Limb (tissue), 2 donors: ENCODE results near the gene PRDM16.

Experiments used
- DNase-seq, 2 donors: peaks; one replicate each; pipeline ENCODE4 v3.0.0-alpha.2; 2016; ENCODE audit errors: extremely low spot score in 2 of 2

Gene PRDM16

DNA sequence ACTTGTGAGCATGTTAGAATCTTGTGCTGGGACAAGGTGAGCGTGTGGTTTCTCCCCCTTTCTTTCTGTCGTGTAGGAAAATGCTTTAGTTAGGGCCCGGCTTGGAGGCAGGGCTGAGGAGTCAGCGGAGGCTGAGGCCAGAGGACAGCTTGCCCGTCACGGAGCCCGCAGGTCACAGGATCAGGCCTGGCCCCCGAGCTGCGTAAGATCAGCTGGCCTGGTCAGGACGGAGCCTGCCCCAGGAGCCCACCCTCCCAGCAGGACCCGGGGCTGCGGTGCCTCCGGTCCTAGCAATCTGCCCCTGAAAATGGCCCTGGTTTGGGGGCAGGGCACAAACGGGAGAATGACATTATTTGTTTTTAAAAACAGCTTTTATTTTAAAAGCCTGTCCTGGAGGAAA is 52.0 kb downstream of the PRDM16 start:
- no peak for DNase-seq

DNA sequence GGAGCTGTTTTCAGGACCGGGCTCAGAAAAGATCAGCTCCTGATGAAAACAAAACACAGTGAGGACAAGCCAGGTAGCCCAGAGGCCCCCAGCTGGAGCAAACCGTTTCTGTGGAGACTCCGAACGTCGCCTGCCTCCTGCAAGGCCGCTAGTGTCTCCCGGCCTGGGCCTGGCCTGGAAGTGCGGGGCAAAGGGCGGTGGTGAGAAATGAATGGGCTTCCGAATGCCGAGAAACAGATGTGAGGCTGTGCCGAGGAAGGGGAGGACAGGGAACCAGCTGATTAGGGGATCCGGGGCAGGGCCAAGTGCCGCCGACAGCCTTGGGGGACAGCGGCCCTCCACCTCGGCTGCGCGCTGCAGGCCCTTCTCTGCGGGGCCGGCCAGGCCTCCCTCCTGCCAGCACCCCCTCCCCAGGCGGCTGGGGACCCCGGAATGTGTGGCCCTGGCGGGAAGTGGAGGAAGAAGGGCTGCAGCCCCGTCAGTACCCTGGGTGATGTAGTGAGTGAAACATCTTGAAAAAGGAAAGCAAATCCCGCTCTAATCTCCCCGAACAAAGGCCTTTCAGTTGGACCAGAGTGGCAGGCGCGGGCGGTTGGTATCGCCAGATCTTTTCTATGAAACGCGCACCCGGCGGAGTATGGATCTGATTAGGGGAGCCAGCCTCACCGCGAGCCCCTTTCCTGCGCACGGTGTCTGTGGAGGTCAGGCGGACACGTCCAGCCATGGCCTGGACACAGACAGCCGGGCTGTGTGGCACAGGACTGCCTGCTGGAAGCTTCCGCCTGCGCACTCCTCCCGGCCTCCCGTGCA is 52.6 kb downstream of the PRDM16 start:
- no peak for DNase-seq

- no peak for DNase-seq
These were observed 53.3 kb downstream of the PRDM16 start for GRCh38 chr1:3122311-3122710.

DNA sequence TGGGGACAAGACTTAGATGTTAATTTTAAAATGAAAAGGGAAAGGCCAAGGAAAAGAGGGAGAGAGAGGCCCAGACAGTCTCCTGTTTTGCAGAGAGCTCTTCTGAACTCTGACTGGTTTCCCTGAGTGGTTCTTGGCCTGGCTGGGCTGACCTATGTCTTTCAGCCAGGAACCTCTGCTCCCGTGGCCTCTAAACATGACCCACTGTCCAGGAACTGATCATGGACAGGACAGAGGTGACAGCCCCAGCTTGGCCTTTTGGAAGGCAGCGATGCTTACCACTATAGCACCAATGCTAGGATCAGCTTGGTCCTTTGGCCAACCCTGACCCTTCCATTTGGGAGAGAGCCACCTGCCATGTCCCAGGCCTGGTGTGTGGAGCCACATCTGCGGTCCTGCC is 55.2 kb downstream of the PRDM16 start:
- no peak for DNase-seq

- no peak for DNase-seq
These were observed 56.1 kb downstream of the PRDM16 start for GRCh38 chr1:3125078-3125477.

DNA sequence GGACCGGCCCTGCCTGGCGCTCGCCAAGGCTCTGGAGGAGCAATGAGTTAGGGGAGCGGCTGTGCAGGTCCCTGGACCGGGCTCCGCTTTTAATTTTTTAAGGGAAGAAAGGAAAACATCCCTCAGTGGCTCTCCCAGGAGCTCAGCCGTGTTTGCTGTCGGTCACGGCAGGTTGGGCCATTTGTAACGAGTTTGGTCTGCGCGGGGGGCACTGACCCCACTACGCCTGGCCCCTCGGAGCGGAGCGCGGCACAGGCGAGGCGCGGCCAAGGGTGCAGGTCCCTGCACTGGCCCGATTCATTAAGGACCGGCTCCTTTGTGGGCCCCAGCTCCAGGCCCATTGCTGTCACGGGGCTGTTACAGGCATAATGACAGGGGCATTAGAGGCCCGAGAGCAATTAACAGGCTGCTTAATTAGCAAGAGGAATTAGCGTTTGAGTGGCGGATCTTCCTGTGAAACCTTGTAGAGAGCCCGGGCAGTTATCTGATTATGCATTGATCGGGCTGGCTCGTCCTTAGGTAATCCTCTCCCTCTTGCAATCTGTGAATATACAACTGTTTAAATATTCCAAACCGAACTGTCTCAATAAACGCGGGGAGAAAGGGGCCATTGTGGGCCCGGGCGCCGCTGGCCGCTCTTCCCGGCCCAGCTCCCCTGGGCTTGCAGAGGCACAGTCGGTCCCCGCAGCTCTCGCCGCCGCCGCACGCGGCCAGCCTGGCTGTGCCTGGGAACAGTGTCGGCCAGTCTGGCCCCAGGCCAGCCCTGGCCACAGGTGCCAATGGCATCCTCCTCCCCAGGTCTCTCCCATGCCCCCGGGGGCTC is 56.8 kb downstream of the PRDM16 start:
- DNase-seq = no peak

DNA sequence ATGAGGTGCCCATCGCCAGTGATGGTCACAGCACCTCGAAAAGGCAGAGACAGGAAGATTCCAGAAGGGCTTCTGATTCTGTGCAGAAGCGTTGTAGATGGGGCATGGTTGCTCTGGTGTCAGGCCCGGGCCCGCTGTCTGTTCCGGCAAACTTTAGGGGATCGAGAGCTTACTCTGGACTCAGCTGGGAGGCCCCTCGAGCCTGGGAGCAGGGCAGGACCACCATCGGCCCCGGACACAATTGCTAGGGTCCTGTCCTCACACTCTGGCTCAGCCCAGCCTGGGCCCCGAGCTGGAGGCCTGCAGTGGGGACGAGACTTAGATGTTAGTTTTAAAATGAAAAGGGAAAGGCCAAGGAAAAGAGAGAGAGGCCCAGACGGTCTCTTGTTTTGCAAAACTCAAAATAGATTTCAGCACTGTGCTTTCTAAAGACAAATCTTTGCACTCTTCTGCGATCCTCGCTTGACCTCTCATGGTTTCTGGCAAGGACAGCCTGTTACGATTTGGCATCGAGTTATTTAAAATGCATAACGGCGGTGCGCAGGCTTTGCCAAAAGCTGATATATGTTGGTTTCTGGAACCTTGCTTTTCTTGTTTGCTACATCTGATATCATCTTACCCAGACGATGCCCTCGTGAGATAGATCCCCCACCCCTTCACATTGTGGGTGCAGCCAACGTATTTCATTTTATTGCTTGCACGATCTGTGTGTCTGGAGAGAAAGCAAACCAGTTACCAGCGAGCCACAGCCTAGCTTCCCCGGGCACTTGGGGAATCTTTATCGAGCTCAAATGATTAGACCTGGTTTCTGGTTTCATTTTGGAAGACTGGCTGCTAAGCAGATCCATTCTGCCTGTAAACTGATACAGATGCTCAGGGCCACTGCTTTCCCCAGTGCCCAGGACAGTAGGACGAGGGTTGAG is 58.0 kb downstream of the PRDM16 start:
- DNase-seq = peak in 1 of 2 donors; percentile 33

- no peak for DNase-seq
These were observed 58.7 kb downstream of the PRDM16 start for GRCh38 chr1:3127738-3128137.

DNA sequence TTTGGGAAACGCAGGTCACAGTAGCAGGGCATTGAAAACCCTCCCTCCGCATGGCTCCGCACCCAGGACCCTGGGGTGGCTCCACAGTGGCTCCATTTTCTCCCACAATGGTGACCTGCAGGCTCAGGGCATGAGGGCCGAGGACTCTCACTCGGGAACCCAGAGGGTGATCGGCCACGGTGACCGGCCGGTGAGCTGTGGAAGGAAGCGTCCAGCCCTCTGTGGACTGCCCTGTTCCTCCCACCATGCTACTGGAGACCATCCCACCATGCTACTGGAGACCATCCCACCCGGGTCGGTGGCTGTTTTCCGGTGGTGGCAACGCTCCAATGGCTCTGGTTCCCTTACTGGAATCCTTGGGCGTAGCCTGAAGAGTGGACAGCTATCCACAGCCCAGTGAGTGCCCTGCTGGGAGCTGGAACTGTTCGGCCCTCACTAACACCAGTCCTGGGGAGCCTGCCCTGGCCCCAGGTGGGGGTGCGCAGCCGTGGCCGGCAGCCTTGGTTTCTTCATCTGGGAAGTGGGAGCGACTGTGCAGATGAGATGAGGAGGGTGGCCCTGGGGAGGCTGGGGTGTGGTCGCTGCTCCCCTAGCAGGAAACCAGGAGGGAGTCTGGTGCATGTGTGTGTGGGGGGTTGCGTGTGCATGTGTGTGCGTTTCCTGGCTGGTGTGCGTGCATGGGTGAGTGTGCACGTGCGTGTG is 59.6 kb downstream of the PRDM16 start:
- DNase-seq = no peak

- DNase-seq = no peak
These were observed 60.1 kb downstream of the PRDM16 start for GRCh38 chr1:3129133-3129490.

GRCh38 chr1:3130268-3130667 is 61.3 kb downstream of the PRDM16 start:
- DNase-seq = no peak

DNA sequence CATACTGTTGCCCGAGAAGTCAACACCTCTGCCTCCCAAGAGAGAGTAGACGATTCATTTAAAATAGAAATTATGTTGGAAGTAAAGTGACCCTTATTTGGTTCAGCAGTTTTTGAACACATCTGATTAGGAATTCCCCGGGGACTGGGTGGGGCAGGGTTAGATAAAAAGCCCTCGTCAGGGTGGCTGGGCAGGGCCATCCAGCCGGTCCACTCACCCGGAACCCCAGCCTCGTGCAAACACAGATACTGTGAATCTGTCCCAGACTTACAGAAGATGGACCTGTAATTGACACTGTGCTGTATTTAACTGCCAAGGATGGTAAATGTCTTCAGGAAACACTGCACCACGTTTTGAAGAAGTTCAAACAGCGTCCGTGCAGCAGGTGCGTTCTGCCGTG is 63.7 kb downstream of the PRDM16 start:
- DNase-seq = no peak

DNA sequence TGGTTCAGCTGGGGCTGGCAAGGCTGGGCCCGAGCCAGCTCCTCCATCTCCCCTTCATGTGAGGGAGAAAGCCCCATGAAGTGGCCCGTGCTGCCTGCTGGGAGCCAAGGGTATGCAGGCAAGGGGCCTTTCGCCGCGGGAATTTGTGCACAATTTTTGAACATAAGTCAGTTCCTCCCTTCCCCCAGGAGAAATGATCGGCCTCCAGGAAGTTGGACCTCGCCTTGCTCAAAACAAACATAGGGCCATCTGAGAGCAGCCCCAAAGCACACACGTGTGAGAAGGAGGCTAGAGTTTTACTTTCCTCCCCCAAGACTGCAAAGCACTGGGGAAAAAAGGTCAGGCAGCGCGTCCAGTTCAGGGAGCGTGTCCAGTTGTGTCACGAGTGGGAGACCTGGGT is 64.7 kb downstream of the PRDM16 start:
- DNase-seq = no peak

- DNase-seq = no peak
These were observed 65.5 kb downstream of the PRDM16 start for GRCh38 chr1:3134381-3135072.

- DNase-seq = no peak
These were observed 66.2 kb downstream of the PRDM16 start for GRCh38 chr1:3135073-3135702.

DNA sequence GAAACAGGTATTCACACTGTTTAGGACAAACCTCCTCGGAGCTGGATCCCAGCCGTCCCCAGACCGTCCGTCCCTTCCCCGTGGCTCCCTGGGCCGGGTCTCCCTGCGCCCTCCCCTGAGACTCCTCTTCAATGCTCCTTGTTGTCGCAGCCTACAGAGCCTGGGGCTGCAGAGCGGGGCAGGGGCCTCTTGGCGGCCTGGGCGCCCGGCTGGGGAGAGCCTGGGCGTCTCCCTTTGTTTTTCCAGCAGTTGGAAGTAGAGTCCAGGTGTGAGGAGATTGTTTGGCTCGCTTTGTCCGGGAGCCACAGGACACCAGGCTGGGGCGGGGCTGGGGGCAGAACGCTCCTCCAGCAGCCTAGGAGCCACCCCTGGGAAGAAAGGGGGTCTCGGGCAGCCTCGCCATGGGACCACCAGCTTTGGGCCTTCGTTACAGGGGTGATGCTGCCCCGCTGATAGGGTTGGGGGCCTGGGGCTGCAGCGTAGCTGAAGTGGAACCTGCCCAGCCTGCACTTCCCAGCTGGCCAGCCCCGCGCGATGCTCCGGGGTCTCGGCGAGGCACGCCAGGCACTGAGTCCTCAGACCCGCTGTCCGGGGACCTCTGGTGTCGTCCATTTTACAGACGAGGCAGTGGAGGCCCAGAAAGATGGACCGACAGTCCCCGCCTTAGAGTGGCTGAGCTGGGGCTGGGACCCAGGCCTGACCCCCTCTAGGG is 66.9 kb downstream of the PRDM16 start:
- DNase-seq = no peak

GRCh38 chr1:3136532-3136931 is 67.5 kb downstream of the PRDM16 start:
- DNase-seq = no peak

DNA sequence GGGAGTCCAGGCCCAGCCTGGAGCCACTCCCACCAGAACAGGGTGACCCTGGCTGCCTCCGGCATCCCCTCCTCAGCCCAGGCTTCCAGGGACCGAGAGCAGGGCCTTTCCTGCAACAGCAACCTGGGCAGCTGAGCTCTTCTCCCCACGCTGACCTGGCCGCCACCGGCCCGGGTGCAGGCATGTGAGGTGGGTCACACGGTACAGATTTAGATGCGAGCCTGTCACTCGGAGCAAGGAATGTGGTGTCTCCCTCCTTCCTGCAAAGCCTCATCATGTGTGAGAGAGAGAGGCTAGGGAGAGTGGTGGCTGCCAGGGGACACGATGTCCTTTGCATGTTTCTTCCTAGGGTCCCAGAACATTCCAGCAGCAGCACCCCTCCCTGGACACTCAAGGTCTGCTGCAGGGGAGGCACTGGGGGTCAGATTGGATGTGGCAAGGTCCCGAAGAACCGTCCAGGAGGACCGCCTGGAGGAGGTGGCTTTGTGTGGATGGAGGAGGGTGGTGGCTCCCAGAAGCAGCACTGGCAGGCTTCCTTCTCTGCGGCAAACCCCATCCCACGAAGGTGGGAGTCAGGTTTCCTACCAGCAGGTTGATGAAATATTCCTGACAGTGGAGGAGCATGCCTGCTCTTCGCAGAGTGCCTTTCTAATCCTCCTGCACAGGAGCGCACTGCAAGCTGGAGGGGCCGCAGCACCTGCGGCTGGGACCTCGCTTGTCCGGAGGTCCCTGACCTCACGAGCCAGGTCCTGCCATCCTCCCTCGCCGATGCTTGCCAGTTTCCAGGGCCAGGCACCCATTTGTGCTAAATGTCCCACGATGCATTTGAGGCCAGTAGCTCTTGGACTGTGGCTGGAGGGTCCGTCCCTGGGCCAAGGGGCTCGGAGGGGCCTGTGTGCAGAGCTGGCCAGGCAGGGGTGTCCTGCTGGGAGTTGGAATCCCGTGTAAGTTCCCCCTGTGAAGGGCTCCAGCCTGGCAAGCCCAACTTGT is 68.4 kb downstream of the PRDM16 start:
- DNase-seq = no peak
